Measurements from ENCODE around the gene CTR9.

- TF ChIP-seq, protein P1, sequence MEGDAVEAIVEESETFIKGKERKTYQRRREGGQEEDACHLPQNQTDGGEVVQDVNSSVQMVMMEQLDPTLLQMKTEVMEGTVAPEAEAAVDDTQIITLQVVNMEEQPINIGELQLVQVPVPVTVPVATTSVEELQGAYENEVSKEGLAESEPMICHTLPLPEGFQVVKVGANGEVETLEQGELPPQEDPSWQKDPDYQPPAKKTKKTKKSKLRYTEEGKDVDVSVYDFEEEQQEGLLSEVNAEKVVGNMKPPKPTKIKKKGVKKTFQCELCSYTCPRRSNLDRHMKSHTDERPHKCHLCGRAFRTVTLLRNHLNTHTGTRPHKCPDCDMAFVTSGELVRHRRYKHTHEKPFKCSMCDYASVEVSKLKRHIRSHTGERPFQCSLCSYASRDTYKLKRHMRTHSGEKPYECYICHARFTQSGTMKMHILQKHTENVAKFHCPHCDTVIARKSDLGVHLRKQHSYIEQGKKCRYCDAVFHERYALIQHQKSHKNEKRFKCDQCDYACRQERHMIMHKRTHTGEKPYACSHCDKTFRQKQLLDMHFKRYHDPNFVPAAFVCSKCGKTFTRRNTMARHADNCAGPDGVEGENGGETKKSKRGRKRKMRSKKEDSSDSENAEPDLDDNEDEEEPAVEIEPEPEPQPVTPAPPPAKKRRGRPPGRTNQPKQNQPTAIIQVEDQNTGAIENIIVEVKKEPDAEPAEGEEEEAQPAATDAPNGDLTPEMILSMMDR (IDR thresholded peaks at IDR 0.05; ENCODE audit: low read depth, low read length): no peak
- TF ChIP-seq EZH2phosphoT487 (IDR thresholded peaks at IDR 0.05; ENCODE audit: low read depth): no peak
These were observed 1.4 kb downstream of the CTR9 start for GRCh38 chr11:10752486-10752885.

Data from OCI-LY3 (cell line).